CD4-positive, alpha-beta T cell (primary cell): ENCODE data around the gene SWAP70. TPM values are rescaled to one million over a fixed set of nuclear protein-coding genes. Genes with fewer than 3 reads are reported as not detected.

Source experiments
- ATAC-seq: fragments of 200-7000 bp; cut with Tn5 transposase; one replicate; pipeline ENCODE4 v1.10.0; 2022; ENCODE audit warnings: mild to moderate bottlenecking; ENCODE audit not compliant: poor library complexity
- CTCF ChIA-PET: fragments of 350-600 bp; sonication (Branson Sonifier 250); formaldehyde crosslinking; loops from one replicate; lab custom pipeline; 2021; ENCODE audit warnings: antibody characterized with exemption, inconsistent platforms; lab: Charles Lee
- POLR2A ChIA-PET: fragments of 350-600 bp; sonication (Branson Sonifier 250); formaldehyde crosslinking; loops from one replicate; lab custom pipeline; 2021; ENCODE audit warnings: antibody characterized with exemption, inconsistent platforms; lab: Charles Lee
- DNase-seq, 14 experiments: peaks; one replicate each; pipeline ENCODE4 v3.0.0-alpha.2; 2013 to 2020; ENCODE audit warnings: mixed read lengths in 2 of 14
- H3K27ac ChIP-seq, 2 donors: one replicate each; pipeline versions ENCODE4 v1.5.1 to v1.7.0; 2013; ENCODE audit warnings: low read length in 2 of 2, low read depth in 1 of 2, mild to moderate bottlenecking in 1 of 2
- H3K27me3 ChIP-seq, 2 experiments: 1 replicate in 1 of 2; 2 replicates in 1 of 2; pipeline versions ENCODE4 v1.6.1 to v1.7.0; 2013; ENCODE audit warnings: low read length in 2 of 2, control low read depth in 1 of 2, mild to moderate bottlenecking in 1 of 2, moderate library complexity in 1 of 2; ENCODE audit not compliant: insufficient read depth in 2 of 2, control insufficient read depth in 1 of 2
- H3K36me3 ChIP-seq: one replicate; pipeline ENCODE4 v1.6.1; 2013; ENCODE audit warnings: low read length, control low read depth; ENCODE audit not compliant: insufficient read depth
- H3K4me1 ChIP-seq: one replicate; pipeline ENCODE4 v1.6.1; 2013; ENCODE audit warnings: low read length, control low read depth; ENCODE audit not compliant: insufficient read depth
- H3K4me3 ChIP-seq: one replicate; pipeline ENCODE4 v1.5.1; 2013; ENCODE audit warnings: mild to moderate bottlenecking, low read length, moderate library complexity
- H3K9me3 ChIP-seq, 2 experiments: 1 replicate in 1 of 2; 2 replicates in 1 of 2; pipeline versions ENCODE4 v1.6.1 to v1.7.0; 2013; ENCODE audit warnings: low read length in 2 of 2, mild to moderate bottlenecking in 2 of 2, control low read depth in 1 of 2, moderate library complexity in 1 of 2; ENCODE audit not compliant: control insufficient read depth in 1 of 2, insufficient read depth in 1 of 2
- H3K27ac Mint-ChIP-seq: one replicate; pipeline ENCODE4 v1.8.0; 2020; ENCODE audit warnings: mixed read lengths
- H3K27me3 Mint-ChIP-seq: one replicate; pipeline ENCODE4 v1.8.0; 2021; ENCODE audit warnings: mixed read lengths
- H3K36me3 Mint-ChIP-seq: one replicate; pipeline ENCODE4 v1.8.0; 2021; ENCODE audit warnings: low read depth, mixed read lengths
- H3K4me1 Mint-ChIP-seq: one replicate; pipeline ENCODE4 v1.8.0; 2021; ENCODE audit warnings: low read depth, mixed read lengths
- H3K4me3 Mint-ChIP-seq: one replicate; pipeline ENCODE4 v1.8.0; 2020; ENCODE audit warnings: mild to moderate bottlenecking, mixed read lengths
- H3K9me3 Mint-ChIP-seq: one replicate; pipeline ENCODE4 v1.8.0; 2020; ENCODE audit warnings: mixed read lengths
- intact Hi-C, 2 experiments: fragments of 100-400 bp; cut with DNase I in 1 of 2; cut with micrococcal nuclease in 1 of 2; formaldehyde crosslinking; loops; one replicate each; pipeline versions ENCODE4 v1.15.1 to v1.9.0; 2023 to 2025; cut with DNase I, micrococcal nuclease
- total RNA-seq, 174 experiments: library from RNA in 2 of 174; stranded (reverse) in 2 of 174; gene quantifications; one replicate each; pipeline ENCODE4 v1.2.3 and lab custom pipeline; 2021 to 2026
- TF ChIP-seq, protein P1 (sequence below): fragments of 200-600 bp; IDR thresholded peaks from one replicate; pipeline ENCODE4 v1.8.0; 2022; ENCODE audit warnings: antibody characterized with exemption, mild to moderate bottlenecking

The SWAP70 gene
- total RNA-seq, 2 experiments from 2014 or later, result 4.0 to 4.1 TPM

DNA sequence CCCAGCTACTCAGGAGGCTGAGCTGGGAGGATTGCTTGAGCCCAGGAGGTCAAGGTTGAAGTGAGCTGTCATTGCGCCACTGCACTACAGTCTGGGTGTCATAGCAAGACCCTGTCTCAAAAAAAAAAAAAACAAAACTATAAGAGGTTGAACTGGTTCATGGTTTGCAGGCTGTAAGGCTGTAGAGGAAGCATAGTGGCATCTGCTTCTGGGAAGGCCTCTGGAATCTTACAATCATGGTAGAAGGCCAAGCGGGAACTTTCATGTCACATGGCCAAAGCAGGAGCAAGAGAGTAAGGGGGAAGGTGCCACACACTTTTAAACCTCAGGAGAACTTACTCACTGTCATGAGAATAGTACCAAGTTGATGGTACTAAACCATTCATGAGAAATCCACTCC is 109.6 kb downstream of the SWAP70 start:
- Mint-ChIP-seq H3K9me3 (no peaks in the 10 kb centered on the region), H3K36me3 (no peaks in the 10 kb centered on the region), H3K27ac (no peak overlapping the region), H3K27me3 (no peaks in the 10 kb centered on the region), H3K4me1 (no peaks in the 10 kb centered on the region), H3K4me3 (no peak overlapping the region)
- ATAC-seq (no peak), DNase-seq (no peak)
- no peak overlapping the region for H3K4me3 ChIP-seq
- no peak overlapping the region for H3K27ac ChIP-seq
- intact Hi-C loops, result no loop called here
- ChIA-PET POLR2A (no interaction called here), CTCF (no interaction called here)
- H3K36me3 ChIP-seq, result no peaks in the 10 kb centered on the region
- no peaks in the 10 kb centered on the region for H3K4me1 ChIP-seq
- H3K27me3 ChIP-seq, result no peaks in the 10 kb centered on the region
- TF ChIP-seq, protein P1, sequence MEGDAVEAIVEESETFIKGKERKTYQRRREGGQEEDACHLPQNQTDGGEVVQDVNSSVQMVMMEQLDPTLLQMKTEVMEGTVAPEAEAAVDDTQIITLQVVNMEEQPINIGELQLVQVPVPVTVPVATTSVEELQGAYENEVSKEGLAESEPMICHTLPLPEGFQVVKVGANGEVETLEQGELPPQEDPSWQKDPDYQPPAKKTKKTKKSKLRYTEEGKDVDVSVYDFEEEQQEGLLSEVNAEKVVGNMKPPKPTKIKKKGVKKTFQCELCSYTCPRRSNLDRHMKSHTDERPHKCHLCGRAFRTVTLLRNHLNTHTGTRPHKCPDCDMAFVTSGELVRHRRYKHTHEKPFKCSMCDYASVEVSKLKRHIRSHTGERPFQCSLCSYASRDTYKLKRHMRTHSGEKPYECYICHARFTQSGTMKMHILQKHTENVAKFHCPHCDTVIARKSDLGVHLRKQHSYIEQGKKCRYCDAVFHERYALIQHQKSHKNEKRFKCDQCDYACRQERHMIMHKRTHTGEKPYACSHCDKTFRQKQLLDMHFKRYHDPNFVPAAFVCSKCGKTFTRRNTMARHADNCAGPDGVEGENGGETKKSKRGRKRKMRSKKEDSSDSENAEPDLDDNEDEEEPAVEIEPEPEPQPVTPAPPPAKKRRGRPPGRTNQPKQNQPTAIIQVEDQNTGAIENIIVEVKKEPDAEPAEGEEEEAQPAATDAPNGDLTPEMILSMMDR, result no peak
- H3K9me3 ChIP-seq, result no peaks in the 10 kb centered on the region

DNA sequence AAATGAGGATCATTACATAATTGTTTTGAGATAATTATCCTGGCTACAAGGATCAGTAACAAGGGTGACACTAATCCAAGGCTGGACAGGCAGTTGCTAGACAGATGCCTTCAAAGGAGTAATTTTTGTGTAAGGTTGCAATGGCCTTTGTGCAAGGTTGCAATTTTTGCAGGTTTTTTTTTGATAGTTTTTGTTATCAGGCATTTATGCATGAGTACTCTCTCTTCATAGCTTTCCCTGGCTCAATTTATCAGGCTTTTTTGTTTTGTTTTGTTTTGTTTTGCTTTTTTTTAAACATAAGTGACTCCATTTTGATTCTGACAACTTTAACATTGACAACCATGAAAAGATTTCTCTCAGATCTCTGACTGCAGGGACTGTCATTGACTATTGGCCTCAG is 110.2 kb downstream of the SWAP70 start:
- no peak overlapping the region for H3K27ac ChIP-seq
- H3K4me1 ChIP-seq, result no peaks in the 10 kb centered on the region
- intact Hi-C loops, result no loop called here
- ATAC-seq (no peak), DNase-seq (no peak)
- no peaks in the 10 kb centered on the region for H3K36me3 Mint-ChIP-seq
- H3K9me3 Mint-ChIP-seq, result no peaks in the 10 kb centered on the region
- H3K9me3 ChIP-seq, result no peaks in the 10 kb centered on the region
- POLR2A ChIA-PET, result no interaction called here
- no peaks in the 10 kb centered on the region for H3K27me3 ChIP-seq
- H3K4me1 Mint-ChIP-seq, result no peaks in the 10 kb centered on the region
- no peak overlapping the region for H3K27ac Mint-ChIP-seq
- H3K27me3 Mint-ChIP-seq, result no peaks in the 10 kb centered on the region
- CTCF ChIA-PET, result no interaction called here
- no peak overlapping the region for H3K4me3 ChIP-seq
- no peak overlapping the region for H3K4me3 Mint-ChIP-seq
- no peaks in the 10 kb centered on the region for H3K36me3 ChIP-seq
- TF ChIP-seq, protein P1, result no peak

DNA sequence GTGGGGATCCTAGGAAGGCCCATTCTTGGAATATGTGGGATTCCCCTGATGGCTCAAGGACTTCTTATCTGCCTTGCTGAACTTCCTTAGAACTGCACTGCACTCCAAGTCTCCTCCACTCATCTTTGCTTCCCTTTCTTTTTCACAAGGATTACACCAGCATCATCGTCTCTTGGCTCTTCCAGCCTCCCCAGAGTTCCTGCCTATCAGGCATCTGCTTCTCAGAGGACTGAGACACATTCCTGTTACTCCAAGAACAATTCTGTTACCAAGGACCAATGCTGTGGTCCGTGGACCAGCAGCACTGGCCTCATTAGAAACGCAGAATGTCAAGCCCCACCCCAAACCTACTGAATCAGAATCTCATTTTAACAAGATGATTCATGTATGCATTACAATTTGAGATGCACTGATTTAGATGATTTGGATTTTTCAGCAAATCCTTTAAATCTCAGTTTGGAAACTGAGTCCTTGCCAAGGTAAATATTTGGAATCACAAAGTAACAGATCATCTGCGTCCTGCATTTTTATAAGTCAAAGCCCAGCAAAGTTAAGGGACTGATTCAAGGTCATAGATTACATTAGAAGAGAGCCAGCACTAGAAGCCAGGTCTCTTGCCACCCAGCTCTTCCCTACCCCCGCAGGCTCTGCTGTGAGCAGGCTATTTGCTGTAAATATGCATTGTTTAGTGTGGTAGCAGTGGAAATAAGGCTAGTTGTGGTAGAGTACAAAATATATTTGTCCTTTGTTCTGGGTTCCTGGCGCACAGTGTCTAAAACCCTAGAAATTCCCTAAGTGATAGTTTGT is 110.9 kb downstream of the SWAP70 start:
- intact Hi-C loops, result no loop called here
- no peaks in the 10 kb centered on the region for H3K9me3 ChIP-seq
- H3K36me3 Mint-ChIP-seq, result peaks cover 3% of the 10 kb centered on the region
- no peaks in the 10 kb centered on the region for H3K36me3 ChIP-seq
- H3K4me3 ChIP-seq, result no peak overlapping the region
- ChIA-PET POLR2A (no interaction called here), CTCF (no interaction called here)
- DNase-seq, result no peak
- TF ChIP-seq, protein P1, result no peak
- no peaks in the 10 kb centered on the region for H3K27me3 ChIP-seq
- H3K27ac Mint-ChIP-seq, result no peak overlapping the region
- no peaks in the 10 kb centered on the region for H3K4me1 ChIP-seq
- H3K27ac ChIP-seq, result no peak overlapping the region
- no peaks in the 10 kb centered on the region for H3K4me1 Mint-ChIP-seq
- no peak for ATAC-seq
- no peak overlapping the region for H3K4me3 Mint-ChIP-seq
- H3K27me3 Mint-ChIP-seq, result no peaks in the 10 kb centered on the region
- no peaks in the 10 kb centered on the region for H3K9me3 Mint-ChIP-seq
